ENCODE measurements around the gene ST6GALNAC5.

DNA sequence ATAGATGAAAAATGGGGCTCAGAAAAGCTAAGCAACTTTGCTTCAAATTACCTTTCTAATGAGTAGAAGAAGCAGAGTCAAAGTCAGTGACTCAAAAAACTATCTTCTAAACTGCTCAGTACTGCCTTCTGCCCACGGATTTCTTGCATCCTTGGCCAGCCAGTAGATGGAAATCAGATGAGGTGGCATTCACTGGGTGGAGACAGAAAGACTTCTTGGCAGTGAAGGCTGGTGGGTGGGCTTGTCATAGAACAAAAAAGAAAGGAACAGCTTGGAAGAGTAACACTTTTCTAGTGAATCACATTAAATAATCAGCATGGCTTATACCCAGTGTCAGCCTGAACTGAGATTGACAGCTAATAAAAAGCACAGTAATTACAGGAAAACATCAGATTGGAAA, 170.7 kb downstream of the ST6GALNAC5 start:
- TF ChIP-seq POLR2A (IDR thresholded peaks at IDR 0.05; ENCODE audit: low read depth): no peak
- TF ChIP-seq, protein P1, sequence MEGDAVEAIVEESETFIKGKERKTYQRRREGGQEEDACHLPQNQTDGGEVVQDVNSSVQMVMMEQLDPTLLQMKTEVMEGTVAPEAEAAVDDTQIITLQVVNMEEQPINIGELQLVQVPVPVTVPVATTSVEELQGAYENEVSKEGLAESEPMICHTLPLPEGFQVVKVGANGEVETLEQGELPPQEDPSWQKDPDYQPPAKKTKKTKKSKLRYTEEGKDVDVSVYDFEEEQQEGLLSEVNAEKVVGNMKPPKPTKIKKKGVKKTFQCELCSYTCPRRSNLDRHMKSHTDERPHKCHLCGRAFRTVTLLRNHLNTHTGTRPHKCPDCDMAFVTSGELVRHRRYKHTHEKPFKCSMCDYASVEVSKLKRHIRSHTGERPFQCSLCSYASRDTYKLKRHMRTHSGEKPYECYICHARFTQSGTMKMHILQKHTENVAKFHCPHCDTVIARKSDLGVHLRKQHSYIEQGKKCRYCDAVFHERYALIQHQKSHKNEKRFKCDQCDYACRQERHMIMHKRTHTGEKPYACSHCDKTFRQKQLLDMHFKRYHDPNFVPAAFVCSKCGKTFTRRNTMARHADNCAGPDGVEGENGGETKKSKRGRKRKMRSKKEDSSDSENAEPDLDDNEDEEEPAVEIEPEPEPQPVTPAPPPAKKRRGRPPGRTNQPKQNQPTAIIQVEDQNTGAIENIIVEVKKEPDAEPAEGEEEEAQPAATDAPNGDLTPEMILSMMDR (IDR thresholded peaks at IDR 0.05): no peak
- no peak for TF ChIP-seq POLR2AphosphoS5 (IDR thresholded peaks at IDR 0.05)

Measured in esophagus muscularis mucosa (tissue), 3 donors.